ENCODE measurements around the gene DZIP1. TPM values are rescaled to one million over a fixed set of nuclear protein-coding genes. Genes with fewer than 3 reads are reported as not detected.

The DZIP1 gene
- total RNA-seq, 1 experiment from 2014 or later = 31.0 TPM

DNA sequence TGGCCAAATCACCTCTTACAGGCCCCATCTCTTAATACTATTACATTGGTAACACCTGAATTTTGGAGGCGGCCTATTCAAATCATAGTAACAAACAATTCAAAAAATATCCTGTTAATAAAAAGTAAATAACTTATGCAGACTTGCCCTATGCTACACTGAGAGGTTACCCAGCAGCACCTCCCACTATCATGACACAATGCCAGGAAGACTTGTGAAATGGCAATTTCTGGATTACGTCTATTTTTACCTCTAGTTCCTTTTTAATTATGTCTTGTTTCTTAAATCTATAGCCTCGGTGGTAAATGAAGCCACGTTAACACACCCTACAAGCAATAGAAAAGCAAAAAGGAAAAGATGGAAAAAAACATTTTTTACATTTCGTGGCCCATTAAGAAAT, 6.2 kb upstream of the DZIP1 start:
- POLR2A ChIA-PET = no interaction called here

DNA sequence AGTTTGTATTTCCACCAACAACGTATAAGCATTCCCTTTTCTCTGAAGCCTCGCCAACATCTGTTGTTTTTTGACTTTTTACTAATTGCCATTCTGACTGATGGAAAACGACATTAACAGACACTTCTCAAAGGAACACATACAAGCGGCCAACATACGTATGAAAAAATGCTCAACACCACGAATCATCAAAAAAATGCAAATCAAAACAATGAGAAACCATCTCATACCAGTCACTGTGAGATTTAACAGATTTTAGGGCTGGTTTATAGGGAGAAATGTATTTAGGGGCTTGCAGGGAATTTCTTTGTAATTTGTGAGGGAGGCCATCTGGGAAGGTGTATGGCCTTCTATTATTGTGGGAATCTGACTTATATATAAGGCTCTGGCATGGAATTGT, 2.8 kb upstream of the DZIP1 start:
- CTCF ChIA-PET = no interaction called here
- DNase-seq (ENCODE audit: low spot score) (no peak), ATAC-seq (no peak)
- peaks cover 15% of the 10 kb centered on the region for H3K4me1 Mint-ChIP-seq
- peaks cover 27% of the 10 kb centered on the region for H3K9me3 Mint-ChIP-seq
- H3K27ac Mint-ChIP-seq = no peak overlapping the region
- H3K27me3 Mint-ChIP-seq (ENCODE audit: low read depth) = peaks cover 6% of the 10 kb centered on the region; the same call in 1 of the 2 replicates
- H3K36me3 Mint-ChIP-seq = 0 out of 2 replicates have a peak, but pooled peaks cover 6% of the 10 kb centered on the region
- POLR2A ChIA-PET = no interaction called here
- no peak overlapping the region for H3K4me3 Mint-ChIP-seq
- TF ChIP-seq, protein P1, sequence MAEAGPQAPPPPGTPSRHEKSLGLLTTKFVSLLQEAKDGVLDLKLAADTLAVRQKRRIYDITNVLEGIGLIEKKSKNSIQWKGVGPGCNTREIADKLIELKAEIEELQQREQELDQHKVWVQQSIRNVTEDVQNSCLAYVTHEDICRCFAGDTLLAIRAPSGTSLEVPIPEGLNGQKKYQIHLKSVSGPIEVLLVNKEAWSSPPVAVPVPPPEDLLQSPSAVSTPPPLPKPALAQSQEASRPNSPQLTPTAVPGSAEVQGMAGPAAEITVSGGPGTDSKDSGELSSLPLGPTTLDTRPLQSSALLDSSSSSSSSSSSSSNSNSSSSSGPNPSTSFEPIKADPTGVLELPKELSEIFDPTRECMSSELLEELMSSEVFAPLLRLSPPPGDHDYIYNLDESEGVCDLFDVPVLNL (CRISPR knock-in tag; IDR thresholded peaks at IDR 0.05; ENCODE audit: borderline replicate concordance, low read depth) = no peak
- TF ChIP-seq EMX1 (CRISPR knock-in tag; IDR thresholded peaks at IDR 0.05) (no peak), CREM (CRISPR knock-in tag; IDR thresholded peaks at IDR 0.05) (no peak), CBFB (CRISPR knock-in tag; IDR thresholded peaks at IDR 0.05; ENCODE audit: low read depth) (no peak), SP1 (CRISPR knock-in tag; conservative IDR thresholded peaks at IDR 0.05) (no peak), ZNF121 (CRISPR knock-in tag; IDR thresholded peaks at IDR 0.05) (no peak)
- TF ChIP-seq, protein P2, sequence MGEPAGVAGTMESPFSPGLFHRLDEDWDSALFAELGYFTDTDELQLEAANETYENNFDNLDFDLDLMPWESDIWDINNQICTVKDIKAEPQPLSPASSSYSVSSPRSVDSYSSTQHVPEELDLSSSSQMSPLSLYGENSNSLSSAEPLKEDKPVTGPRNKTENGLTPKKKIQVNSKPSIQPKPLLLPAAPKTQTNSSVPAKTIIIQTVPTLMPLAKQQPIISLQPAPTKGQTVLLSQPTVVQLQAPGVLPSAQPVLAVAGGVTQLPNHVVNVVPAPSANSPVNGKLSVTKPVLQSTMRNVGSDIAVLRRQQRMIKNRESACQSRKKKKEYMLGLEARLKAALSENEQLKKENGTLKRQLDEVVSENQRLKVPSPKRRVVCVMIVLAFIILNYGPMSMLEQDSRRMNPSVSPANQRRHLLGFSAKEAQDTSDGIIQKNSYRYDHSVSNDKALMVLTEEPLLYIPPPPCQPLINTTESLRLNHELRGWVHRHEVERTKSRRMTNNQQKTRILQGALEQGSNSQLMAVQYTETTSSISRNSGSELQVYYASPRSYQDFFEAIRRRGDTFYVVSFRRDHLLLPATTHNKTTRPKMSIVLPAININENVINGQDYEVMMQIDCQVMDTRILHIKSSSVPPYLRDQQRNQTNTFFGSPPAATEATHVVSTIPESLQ (CRISPR knock-in tag; IDR thresholded peaks at IDR 0.05) = no peak
- TF ChIP-seq, protein P3, sequence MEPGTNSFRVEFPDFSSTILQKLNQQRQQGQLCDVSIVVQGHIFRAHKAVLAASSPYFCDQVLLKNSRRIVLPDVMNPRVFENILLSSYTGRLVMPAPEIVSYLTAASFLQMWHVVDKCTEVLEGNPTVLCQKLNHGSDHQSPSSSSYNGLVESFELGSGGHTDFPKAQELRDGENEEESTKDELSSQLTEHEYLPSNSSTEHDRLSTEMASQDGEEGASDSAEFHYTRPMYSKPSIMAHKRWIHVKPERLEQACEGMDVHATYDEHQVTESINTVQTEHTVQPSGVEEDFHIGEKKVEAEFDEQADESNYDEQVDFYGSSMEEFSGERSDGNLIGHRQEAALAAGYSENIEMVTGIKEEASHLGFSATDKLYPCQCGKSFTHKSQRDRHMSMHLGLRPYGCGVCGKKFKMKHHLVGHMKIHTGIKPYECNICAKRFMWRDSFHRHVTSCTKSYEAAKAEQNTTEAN (CRISPR knock-in tag; IDR thresholded peaks at IDR 0.05) = no peak

More for the DNA sequence above, 6.2 kb upstream of the DZIP1 start:
- peaks cover 27% of the 10 kb centered on the region for H3K9me3 Mint-ChIP-seq
- DNase-seq (ENCODE audit: low spot score) (no peak), ATAC-seq (no peak)
- 0 out of 2 replicates have a peak, but pooled peaks cover 6% of the 10 kb centered on the region for H3K36me3 Mint-ChIP-seq
- TF ChIP-seq FOXP1 (CRISPR knock-in tag; IDR thresholded peaks at IDR 0.05; ENCODE audit: borderline replicate concordance) (no peak), NR1H2 (CRISPR knock-in tag; IDR thresholded peaks at IDR 0.05) (no peak), ZNF232 (CRISPR knock-in tag; IDR thresholded peaks at IDR 0.05) (no peak), SOX15 (CRISPR knock-in tag; IDR thresholded peaks at IDR 0.05) (no peak), IRF2 (CRISPR knock-in tag; IDR thresholded peaks at IDR 0.05; ENCODE audit: borderline replicate concordance, low read depth) (no peak), ZNF416 (CRISPR knock-in tag; IDR thresholded peaks at IDR 0.05) (no peak), SMAD4 (CRISPR knock-in tag; IDR thresholded peaks at IDR 0.05) (no peak), RELA (CRISPR knock-in tag; IDR thresholded peaks at IDR 0.05; ENCODE audit: borderline replicate concordance) (no peak), GTF2I (CRISPR knock-in tag; conservative IDR thresholded peaks at IDR 0.05) (no peak)
- TF ChIP-seq, protein P4, sequence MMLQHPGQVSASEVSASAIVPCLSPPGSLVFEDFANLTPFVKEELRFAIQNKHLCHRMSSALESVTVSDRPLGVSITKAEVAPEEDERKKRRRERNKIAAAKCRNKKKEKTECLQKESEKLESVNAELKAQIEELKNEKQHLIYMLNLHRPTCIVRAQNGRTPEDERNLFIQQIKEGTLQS (CRISPR knock-in tag; conservative IDR thresholded peaks at IDR 0.05) = no peak
- TF ChIP-seq, protein P5, sequence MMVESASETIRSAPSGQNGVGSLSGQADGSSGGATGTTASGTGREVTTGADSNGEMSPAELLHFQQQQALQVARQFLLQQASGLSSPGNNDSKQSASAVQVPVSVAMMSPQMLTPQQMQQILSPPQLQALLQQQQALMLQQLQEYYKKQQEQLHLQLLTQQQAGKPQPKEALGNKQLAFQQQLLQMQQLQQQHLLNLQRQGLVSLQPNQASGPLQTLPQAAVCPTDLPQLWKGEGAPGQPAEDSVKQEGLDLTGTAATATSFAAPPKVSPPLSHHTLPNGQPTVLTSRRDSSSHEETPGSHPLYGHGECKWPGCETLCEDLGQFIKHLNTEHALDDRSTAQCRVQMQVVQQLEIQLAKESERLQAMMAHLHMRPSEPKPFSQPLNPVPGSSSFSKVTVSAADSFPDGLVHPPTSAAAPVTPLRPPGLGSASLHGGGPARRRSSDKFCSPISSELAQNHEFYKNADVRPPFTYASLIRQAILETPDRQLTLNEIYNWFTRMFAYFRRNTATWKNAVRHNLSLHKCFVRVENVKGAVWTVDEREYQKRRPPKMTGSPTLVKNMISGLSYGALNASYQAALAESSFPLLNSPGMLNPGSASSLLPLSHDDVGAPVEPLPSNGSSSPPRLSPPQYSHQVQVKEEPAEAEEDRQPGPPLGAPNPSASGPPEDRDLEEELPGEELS (CRISPR knock-in tag; IDR thresholded peaks at IDR 0.05) = no peak
- TF ChIP-seq, protein P6, sequence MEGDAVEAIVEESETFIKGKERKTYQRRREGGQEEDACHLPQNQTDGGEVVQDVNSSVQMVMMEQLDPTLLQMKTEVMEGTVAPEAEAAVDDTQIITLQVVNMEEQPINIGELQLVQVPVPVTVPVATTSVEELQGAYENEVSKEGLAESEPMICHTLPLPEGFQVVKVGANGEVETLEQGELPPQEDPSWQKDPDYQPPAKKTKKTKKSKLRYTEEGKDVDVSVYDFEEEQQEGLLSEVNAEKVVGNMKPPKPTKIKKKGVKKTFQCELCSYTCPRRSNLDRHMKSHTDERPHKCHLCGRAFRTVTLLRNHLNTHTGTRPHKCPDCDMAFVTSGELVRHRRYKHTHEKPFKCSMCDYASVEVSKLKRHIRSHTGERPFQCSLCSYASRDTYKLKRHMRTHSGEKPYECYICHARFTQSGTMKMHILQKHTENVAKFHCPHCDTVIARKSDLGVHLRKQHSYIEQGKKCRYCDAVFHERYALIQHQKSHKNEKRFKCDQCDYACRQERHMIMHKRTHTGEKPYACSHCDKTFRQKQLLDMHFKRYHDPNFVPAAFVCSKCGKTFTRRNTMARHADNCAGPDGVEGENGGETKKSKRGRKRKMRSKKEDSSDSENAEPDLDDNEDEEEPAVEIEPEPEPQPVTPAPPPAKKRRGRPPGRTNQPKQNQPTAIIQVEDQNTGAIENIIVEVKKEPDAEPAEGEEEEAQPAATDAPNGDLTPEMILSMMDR (IDR thresholded peaks at IDR 0.05) = no peak
- TF ChIP-seq, protein P7, sequence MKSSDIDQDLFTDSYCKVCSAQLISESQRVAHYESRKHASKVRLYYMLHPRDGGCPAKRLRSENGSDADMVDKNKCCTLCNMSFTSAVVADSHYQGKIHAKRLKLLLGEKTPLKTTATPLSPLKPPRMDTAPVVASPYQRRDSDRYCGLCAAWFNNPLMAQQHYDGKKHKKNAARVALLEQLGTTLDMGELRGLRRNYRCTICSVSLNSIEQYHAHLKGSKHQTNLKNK (CRISPR knock-in tag; IDR thresholded peaks at IDR 0.05) = no peak
- TF ChIP-seq, protein P8, sequence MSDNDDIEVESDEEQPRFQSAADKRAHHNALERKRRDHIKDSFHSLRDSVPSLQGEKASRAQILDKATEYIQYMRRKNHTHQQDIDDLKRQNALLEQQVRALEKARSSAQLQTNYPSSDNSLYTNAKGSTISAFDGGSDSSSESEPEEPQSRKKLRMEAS (CRISPR knock-in tag; IDR thresholded peaks at IDR 0.05) = no peak
- TF ChIP-seq, protein P9, sequence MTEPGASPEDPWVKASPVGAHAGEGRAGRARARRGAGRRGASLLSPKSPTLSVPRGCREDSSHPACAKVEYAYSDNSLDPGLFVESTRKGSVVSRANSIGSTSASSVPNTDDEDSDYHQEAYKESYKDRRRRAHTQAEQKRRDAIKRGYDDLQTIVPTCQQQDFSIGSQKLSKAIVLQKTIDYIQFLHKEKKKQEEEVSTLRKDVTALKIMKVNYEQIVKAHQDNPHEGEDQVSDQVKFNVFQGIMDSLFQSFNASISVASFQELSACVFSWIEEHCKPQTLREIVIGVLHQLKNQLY (CRISPR knock-in tag; IDR thresholded peaks at IDR 0.05) = no peak
- TF ChIP-seq, protein P1 (CRISPR knock-in tag; IDR thresholded peaks at IDR 0.05; ENCODE audit: borderline replicate concordance, low read depth) = no peak
- H3K4me3 Mint-ChIP-seq = no peak overlapping the region
- peaks cover 9% of the 10 kb centered on the region for H3K4me1 Mint-ChIP-seq
- CTCF ChIA-PET = no interaction called here
- peaks cover 5% of the 10 kb centered on the region; the same call in 1 of the 2 replicates for H3K27me3 Mint-ChIP-seq (ENCODE audit: low read depth)
- no peak overlapping the region for H3K27ac Mint-ChIP-seq
